Osteoblast (primary cell): ENCODE data around the gene PRKAR2B. TPM values are rescaled to one million over a fixed set of nuclear protein-coding genes. Genes with fewer than 3 reads are reported as not detected.

ENCODE experiments used
- DNase-seq: peaks from one replicate; pipeline ENCODE4 v3.0.0; 2011; ENCODE audit warnings: low spot score, mixed read lengths; ENCODE audit not compliant: insufficient read length; ENCODE audit errors: missing footprints
- H2AFZ ChIP-seq: 2 replicates; pipeline ENCODE4 v1.6.0; 2011; ENCODE audit warnings: mild to moderate bottlenecking, low read length
- H3K27ac ChIP-seq: 2 replicates; pipeline ENCODE4 v1.5.1; 2011; ENCODE audit warnings: mild to moderate bottlenecking, low read depth, low read length, moderate library complexity
- H3K27me3 ChIP-seq: 2 replicates; pipeline ENCODE4 v1.6.0; 2012; ENCODE audit warnings: mild to moderate bottlenecking, control low read depth, inconsistent platforms, low read length, moderate library complexity; ENCODE audit not compliant: insufficient read depth
- H3K36me3 ChIP-seq: 2 replicates; pipeline ENCODE4 v1.5.1; 2011; ENCODE audit warnings: mild to moderate bottlenecking, low read length, control low read depth, moderate library complexity; ENCODE audit not compliant: insufficient read depth
- H3K4me1 ChIP-seq: 2 replicates; pipeline ENCODE4 v1.5.1; 2011; ENCODE audit warnings: mild to moderate bottlenecking, low read length, control low read depth, moderate library complexity; ENCODE audit not compliant: insufficient read depth
- H3K4me2 ChIP-seq: 2 replicates; pipeline ENCODE4 v1.6.0; 2011; ENCODE audit warnings: mild to moderate bottlenecking, low read length; ENCODE audit not compliant: insufficient read depth
- H3K4me3 ChIP-seq: fragments of 200-600 bp; sonication (generic); 3 replicates; pipeline ENCODE4 v1.5.1; 2012; ENCODE audit warnings: mild to moderate bottlenecking, low read length, inconsistent platforms; ENCODE audit not compliant: insufficient read depth
- H3K79me2 ChIP-seq: 2 replicates; pipeline ENCODE4 v1.6.0; 2012; ENCODE audit warnings: mild to moderate bottlenecking, low read length, control low read depth, inconsistent platforms; ENCODE audit not compliant: insufficient read depth
- H3K9me3 ChIP-seq: 2 replicates; pipeline ENCODE4 v1.5.1; 2011; ENCODE audit warnings: low read depth, low read length, control low read depth
- H4K20me1 ChIP-seq: 2 replicates; pipeline ENCODE4 v1.6.0; 2012; ENCODE audit warnings: mild to moderate bottlenecking, low read length, control low read depth; ENCODE audit not compliant: insufficient read depth
- total RNA-seq: library from RNA; depleted of rRNA; stranded (reverse); fragments of >200 nt; gene quantifications from 2 replicates; pipeline ENCODE4 v1.2.3, GENCODE V29; 2012
- TF ChIP-seq, protein P1 (sequence below): IDR thresholded peaks from 2 replicates; pipeline ENCODE4 v1.5.1; 2011; ENCODE audit warnings: mild to moderate bottlenecking, low read depth, low read length, moderate library complexity; ENCODE audit errors: extremely low read depth

The PRKAR2B gene
- total RNA-seq, 1 donor = 2.5 TPM

DNA sequence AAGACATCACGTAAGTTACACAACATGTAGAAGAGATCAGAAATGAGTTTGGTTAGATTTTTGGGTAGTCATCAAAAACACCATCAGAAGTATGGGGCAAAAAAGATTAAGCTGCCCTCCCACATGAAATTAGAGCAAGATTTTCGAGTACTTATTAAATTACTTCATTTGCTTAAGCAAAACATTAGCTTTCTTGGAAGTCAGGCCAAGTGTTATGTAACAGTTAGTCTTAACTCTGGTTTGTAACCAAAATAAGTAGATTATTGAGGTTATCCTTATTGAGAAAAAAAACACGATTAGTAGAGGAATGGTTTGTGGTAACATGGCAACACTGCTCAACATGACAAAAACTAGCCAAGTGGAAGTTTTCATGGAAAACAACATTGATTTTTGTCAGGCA lies 162.2 kb downstream of the PRKAR2B start:
- Histone ChIP-seq H3K79me2 (no peaks in the 10 kb centered on the region), H3K27me3 (no peaks in the 10 kb centered on the region), H3K4me3 (no peak overlapping the region), H3K36me3 (peaks cover 22% of the 10 kb centered on the region), H3K27ac (no peak overlapping the region), H2AFZ (no peak overlapping the region), H3K4me2 (no peak overlapping the region), H3K4me1 (peaks cover 11% of the 10 kb centered on the region), H3K9me3 (no peaks in the 10 kb centered on the region), H4K20me1 (no peaks in the 10 kb centered on the region)
- TF ChIP-seq, protein P1, sequence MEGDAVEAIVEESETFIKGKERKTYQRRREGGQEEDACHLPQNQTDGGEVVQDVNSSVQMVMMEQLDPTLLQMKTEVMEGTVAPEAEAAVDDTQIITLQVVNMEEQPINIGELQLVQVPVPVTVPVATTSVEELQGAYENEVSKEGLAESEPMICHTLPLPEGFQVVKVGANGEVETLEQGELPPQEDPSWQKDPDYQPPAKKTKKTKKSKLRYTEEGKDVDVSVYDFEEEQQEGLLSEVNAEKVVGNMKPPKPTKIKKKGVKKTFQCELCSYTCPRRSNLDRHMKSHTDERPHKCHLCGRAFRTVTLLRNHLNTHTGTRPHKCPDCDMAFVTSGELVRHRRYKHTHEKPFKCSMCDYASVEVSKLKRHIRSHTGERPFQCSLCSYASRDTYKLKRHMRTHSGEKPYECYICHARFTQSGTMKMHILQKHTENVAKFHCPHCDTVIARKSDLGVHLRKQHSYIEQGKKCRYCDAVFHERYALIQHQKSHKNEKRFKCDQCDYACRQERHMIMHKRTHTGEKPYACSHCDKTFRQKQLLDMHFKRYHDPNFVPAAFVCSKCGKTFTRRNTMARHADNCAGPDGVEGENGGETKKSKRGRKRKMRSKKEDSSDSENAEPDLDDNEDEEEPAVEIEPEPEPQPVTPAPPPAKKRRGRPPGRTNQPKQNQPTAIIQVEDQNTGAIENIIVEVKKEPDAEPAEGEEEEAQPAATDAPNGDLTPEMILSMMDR = no peak
- no peak for DNase-seq

DNA sequence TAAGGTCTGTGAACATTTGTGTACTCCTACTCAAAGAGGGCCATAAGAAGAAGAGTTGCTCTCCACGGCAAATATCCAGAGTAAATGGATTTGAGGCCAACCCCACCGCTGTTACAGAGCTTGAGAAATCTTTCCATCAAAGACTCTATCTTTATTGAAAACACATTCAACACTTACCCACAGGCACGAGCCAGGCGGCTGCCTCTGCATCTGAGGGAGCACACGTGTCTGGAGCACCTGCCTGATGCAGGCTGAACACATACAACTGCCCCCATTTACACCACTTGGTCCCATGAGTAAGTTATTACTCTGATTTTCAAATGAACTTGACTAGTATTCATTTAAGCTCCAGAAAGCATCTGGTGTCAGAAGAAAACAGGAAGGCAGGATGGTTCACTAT lies 163.0 kb downstream of the PRKAR2B start:
- no peak overlapping the region for H3K4me3 ChIP-seq

GRCh38 chr7:107208024-107208521 lies 163.6 kb downstream of the PRKAR2B start:
- Histone ChIP-seq H3K79me2 (no peaks in the 10 kb centered on the region), H3K27ac (peak overlapping the region; percentile 25), H4K20me1 (no peaks in the 10 kb centered on the region), H3K36me3 (peaks cover 10% of the 10 kb centered on the region), H3K4me2 (no peak overlapping the region), H3K4me3 (no peak overlapping the region), H2AFZ (no peak overlapping the region), H3K9me3 (no peaks in the 10 kb centered on the region), H3K4me1 (peaks cover 11% of the 10 kb centered on the region), H3K27me3 (no peaks in the 10 kb centered on the region)
- TF ChIP-seq, protein P1 = no peak
- DNase-seq = peak; percentile 73

More for the DNA sequence above, 163.0 kb downstream of the PRKAR2B start:
- peaks cover 14% of the 10 kb centered on the region for H3K36me3 ChIP-seq
- peak; percentile 3 for DNase-seq
- H3K79me2 ChIP-seq = no peaks in the 10 kb centered on the region
- H2AFZ ChIP-seq = no peak overlapping the region
- no peaks in the 10 kb centered on the region for H3K9me3 ChIP-seq
- no peaks in the 10 kb centered on the region for H4K20me1 ChIP-seq
- no peaks in the 10 kb centered on the region for H3K27me3 ChIP-seq
- TF ChIP-seq, protein P1 = no peak
- H3K4me1 ChIP-seq = peaks cover 11% of the 10 kb centered on the region
- no peak overlapping the region for H3K4me2 ChIP-seq
- H3K27ac ChIP-seq = peak overlapping the region; percentile 25

DNA sequence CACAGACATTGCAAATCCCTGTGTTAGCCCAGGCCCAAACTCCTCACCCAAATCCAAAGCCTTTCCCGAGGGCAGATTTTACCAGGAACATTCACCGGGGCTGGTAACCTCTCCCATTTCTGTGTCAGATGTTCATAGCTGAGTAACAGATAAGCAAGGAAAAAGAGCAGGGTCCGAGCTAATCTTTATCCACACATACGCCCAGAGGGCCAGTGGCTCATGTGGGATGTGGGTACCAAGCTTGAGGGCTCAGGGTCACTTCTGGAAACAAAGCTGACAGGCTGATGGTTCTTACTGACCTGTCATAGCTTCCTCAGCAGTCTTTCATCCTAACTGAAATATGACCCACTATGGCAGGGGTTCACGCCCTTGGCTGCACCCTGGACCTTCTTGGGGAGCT lies 164.1 kb downstream of the PRKAR2B start:
- Histone ChIP-seq H2AFZ (no peak overlapping the region), H3K4me2 (no peak overlapping the region), H3K36me3 (peaks cover 10% of the 10 kb centered on the region), H3K27ac (peak overlapping the region; percentile 25), H4K20me1 (no peaks in the 10 kb centered on the region), H3K9me3 (no peaks in the 10 kb centered on the region), H3K79me2 (no peaks in the 10 kb centered on the region), H3K27me3 (no peaks in the 10 kb centered on the region), H3K4me3 (no peak overlapping the region), H3K4me1 (peaks cover 11% of the 10 kb centered on the region)
- no peak for DNase-seq
- TF ChIP-seq, protein P1 = no peak
